Measurements from ENCODE around the gene CHST15. TPM values are rescaled to one million over a fixed set of nuclear protein-coding genes. Genes with fewer than 3 reads are reported as not detected.

CHST15 gene
- total and polyA plus RNA-seq, 2 donors from 2014 or later: 2.8 to 39.7 TPM

DNA sequence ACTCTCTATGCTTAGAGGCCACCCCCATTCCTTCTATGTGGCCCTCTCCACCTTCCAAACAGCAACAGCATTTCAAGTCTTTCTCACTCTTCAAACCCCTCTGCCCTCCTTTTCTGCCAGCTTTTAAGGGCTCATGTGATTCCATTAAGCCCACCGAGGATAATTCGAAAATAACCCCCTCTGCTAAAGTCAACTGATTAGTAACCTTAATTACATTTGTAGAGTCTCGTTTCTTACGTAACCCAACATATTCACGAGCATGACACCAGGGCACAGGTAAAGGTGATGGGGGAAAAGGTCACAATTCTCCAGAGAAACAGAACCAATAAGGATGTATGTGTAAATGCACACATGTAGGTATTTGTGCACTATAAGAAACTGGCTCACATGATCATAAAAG lies 6.7 kb upstream of the CHST15 start:
- Histone ChIP-seq H3K9me3 (ENCODE audit: control insufficient read depth in 2 of 3, insufficient read depth in 1 of 3, low read length in 3 of 3) (peaks cover 0 to 4% (median 2%) of the 10 kb centered on the region in 3 donors), H3K27ac (ENCODE audit: low read depth in 2 of 2, low read length in 2 of 2) (no peak overlapping the region), H3K36me3 (ENCODE audit: control insufficient read depth in 2 of 3, insufficient read depth in 3 of 3, low read length in 3 of 3) (no peaks in the 10 kb centered on the region), H3K4me3 (ENCODE audit: low read length in 3 of 3) (no peak overlapping the region), H3K4me1 (ENCODE audit: control insufficient read depth in 2 of 3, insufficient read depth in 2 of 3, low read depth in 1 of 3, low read length in 3 of 3) (no peaks in the 10 kb centered on the region), H3K9ac (ENCODE audit: low read length in 3 of 3) (no peak overlapping the region), H3K27me3 (ENCODE audit: control insufficient read depth, insufficient read depth, low read length) (peaks cover 3% of the 10 kb centered on the region)
- TF ChIP-seq, protein P1, sequence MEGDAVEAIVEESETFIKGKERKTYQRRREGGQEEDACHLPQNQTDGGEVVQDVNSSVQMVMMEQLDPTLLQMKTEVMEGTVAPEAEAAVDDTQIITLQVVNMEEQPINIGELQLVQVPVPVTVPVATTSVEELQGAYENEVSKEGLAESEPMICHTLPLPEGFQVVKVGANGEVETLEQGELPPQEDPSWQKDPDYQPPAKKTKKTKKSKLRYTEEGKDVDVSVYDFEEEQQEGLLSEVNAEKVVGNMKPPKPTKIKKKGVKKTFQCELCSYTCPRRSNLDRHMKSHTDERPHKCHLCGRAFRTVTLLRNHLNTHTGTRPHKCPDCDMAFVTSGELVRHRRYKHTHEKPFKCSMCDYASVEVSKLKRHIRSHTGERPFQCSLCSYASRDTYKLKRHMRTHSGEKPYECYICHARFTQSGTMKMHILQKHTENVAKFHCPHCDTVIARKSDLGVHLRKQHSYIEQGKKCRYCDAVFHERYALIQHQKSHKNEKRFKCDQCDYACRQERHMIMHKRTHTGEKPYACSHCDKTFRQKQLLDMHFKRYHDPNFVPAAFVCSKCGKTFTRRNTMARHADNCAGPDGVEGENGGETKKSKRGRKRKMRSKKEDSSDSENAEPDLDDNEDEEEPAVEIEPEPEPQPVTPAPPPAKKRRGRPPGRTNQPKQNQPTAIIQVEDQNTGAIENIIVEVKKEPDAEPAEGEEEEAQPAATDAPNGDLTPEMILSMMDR (IDR thresholded peaks at IDR 0.05; ENCODE audit: borderline replicate concordance, extremely low read depth, insufficient read depth): no peak
- DNase-seq (no peak), FAIRE-seq (no peak)
- intact Hi-C loops (cut with DNase I): no loop called here

DNA sequence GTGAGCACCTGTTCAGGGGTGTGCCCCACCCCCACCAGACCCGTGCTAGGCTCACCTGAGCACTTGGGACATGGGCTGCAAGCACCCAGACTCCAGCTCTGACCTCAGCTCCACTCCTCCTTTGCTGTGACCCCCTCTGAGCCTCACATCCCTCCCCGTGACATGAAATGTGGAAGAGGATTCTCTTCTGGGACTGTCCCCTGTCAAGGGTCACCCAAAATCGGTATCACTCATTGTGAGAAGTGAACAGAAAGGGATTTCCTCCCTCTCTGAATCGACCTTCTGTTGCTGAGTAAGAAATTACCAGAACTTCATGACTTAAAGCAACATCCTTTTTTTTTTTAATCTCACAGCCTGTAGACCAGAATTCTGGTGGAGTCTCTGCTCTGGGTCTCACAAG lies 6.2 kb upstream of the CHST15 start:
- DNase-seq: no peak
- intact Hi-C loops (cut with DNase I): no loop called here
- H3K4me1 ChIP-seq (ENCODE audit: control insufficient read depth in 2 of 3, insufficient read depth in 2 of 3, low read depth in 1 of 3, low read length in 3 of 3): no peaks in the 10 kb centered on the region
- no peak for FAIRE-seq
- peaks cover 3% of the 10 kb centered on the region for H3K27me3 ChIP-seq (ENCODE audit: control insufficient read depth, insufficient read depth, low read length)
- no peak overlapping the region for H3K27ac ChIP-seq (ENCODE audit: low read depth in 2 of 2, low read length in 2 of 2)
- no peak overlapping the region for H3K9ac ChIP-seq (ENCODE audit: low read length in 3 of 3)
- no peak overlapping the region for H3K4me3 ChIP-seq (ENCODE audit: low read length in 3 of 3)
- peaks cover 0 to 4% (median 2%) of the 10 kb centered on the region in 3 donors for H3K9me3 ChIP-seq (ENCODE audit: control insufficient read depth in 2 of 3, insufficient read depth in 1 of 3, low read length in 3 of 3)
- TF ChIP-seq, protein P1 (IDR thresholded peaks at IDR 0.05; ENCODE audit: borderline replicate concordance, extremely low read depth, insufficient read depth): no peak
- H3K36me3 ChIP-seq (ENCODE audit: control insufficient read depth in 2 of 3, insufficient read depth in 3 of 3, low read length in 3 of 3): no peaks in the 10 kb centered on the region

DNA sequence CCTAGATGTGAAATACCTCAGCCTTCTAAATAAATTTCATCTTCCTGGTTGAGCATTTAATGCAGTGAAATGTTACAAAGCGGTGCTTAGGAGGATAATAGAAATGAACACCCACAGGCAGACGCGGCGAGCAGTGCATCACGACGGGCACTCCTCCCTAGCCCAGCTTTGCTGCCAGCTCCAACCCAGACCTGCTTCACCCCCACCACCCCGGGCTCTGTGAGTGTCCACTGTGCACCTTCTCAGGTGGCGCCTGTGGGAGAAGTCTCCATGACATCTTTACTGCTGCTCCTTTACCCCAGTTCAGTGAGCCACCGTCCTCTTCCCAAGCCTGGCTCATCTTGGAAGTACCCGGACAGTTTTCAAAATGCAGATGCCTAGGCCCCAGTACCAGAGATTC lies 5.2 kb upstream of the CHST15 start:
- TF ChIP-seq, protein P1 (IDR thresholded peaks at IDR 0.05; ENCODE audit: borderline replicate concordance, extremely low read depth, insufficient read depth): no peak
- Histone ChIP-seq H3K36me3 (ENCODE audit: control insufficient read depth in 2 of 3, insufficient read depth in 3 of 3, low read length in 3 of 3) (no peaks in the 10 kb centered on the region), H3K4me1 (ENCODE audit: control insufficient read depth in 2 of 3, insufficient read depth in 2 of 3, low read depth in 1 of 3, low read length in 3 of 3) (no peaks in the 10 kb centered on the region), H3K9ac (ENCODE audit: low read length in 3 of 3) (no peak overlapping the region), H3K9me3 (ENCODE audit: control insufficient read depth in 2 of 3, insufficient read depth in 1 of 3, low read length in 3 of 3) (peaks cover 0 to 4% (median 2%) of the 10 kb centered on the region in 3 donors), H3K27me3 (ENCODE audit: control insufficient read depth, insufficient read depth, low read length) (peaks cover 3% of the 10 kb centered on the region), H3K27ac (ENCODE audit: low read depth in 2 of 2, low read length in 2 of 2) (no peak overlapping the region), H3K4me3 (ENCODE audit: low read length in 3 of 3) (no peak overlapping the region)
- DNase-seq (no peak), FAIRE-seq (no peak)
- intact Hi-C loops (cut with DNase I): no loop called here

DNA sequence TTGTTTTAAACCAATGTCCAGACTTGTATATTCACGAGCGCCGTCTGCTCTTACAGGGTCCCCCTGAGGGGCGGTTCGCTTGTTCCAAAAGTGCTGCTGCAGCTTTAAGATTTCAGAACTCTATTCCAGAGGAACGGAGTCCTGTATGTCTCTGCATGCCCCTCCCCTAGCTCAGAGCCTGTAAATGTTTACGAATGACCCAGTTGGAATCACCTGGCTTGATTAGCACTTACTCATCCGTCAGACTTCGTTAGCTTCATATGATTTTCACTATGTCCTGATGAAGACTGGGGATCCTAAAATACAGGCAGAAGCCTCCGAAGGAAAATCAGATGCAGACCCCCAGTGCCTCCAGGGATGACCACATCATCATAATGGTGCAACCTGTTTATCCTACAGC lies 4.5 kb upstream of the CHST15 start:
- Histone ChIP-seq H3K9me3 (ENCODE audit: control insufficient read depth in 2 of 3, insufficient read depth in 1 of 3, low read length in 3 of 3) (peaks cover 0 to 4% (median 2%) of the 10 kb centered on the region in 3 donors), H3K27ac (ENCODE audit: low read depth in 2 of 2, low read length in 2 of 2) (no peak overlapping the region), H3K36me3 (ENCODE audit: control insufficient read depth in 2 of 3, insufficient read depth in 3 of 3, low read length in 3 of 3) (no peaks in the 10 kb centered on the region), H3K27me3 (ENCODE audit: control insufficient read depth, insufficient read depth, low read length) (peaks cover 3% of the 10 kb centered on the region), H3K4me3 (ENCODE audit: low read length in 3 of 3) (no peak overlapping the region), H3K4me1 (ENCODE audit: control insufficient read depth in 2 of 3, insufficient read depth in 2 of 3, low read depth in 1 of 3, low read length in 3 of 3) (no peaks in the 10 kb centered on the region), H3K9ac (ENCODE audit: low read length in 3 of 3) (no peak overlapping the region)
- intact Hi-C loops (cut with DNase I): no loop called here
- DNase-seq (no peak), FAIRE-seq (no peak)
- TF ChIP-seq, protein P1 (IDR thresholded peaks at IDR 0.05; ENCODE audit: borderline replicate concordance, extremely low read depth, insufficient read depth): no peak
